Measurements from ENCODE around the gene INTU.

GRCh38 chr4:127775843-127776242 lies 143.1 kb downstream of the INTU start:
- TF ChIP-seq CTCF (IDR thresholded peaks at IDR 0.05), result no peak
- TF ChIP-seq POLR2A (IDR thresholded peaks at IDR 0.05), result no peak
- no peak for TF ChIP-seq EP300 (IDR thresholded peaks at IDR 0.05; ENCODE audit: low read depth)
